Stimulated activated CD4-positive, alpha-beta T cell treated with anti-CD3 and anti-CD28 coated beads, Interleukin-4, amount 100 ng/mL, for 24 hours (primary cell): ENCODE measurements around the gene RUNX1.

Source experiments
- DNase-seq: peaks from one replicate; pipeline ENCODE4 v3.0.0-alpha.2; 2020

Gene RUNX1

DNA sequence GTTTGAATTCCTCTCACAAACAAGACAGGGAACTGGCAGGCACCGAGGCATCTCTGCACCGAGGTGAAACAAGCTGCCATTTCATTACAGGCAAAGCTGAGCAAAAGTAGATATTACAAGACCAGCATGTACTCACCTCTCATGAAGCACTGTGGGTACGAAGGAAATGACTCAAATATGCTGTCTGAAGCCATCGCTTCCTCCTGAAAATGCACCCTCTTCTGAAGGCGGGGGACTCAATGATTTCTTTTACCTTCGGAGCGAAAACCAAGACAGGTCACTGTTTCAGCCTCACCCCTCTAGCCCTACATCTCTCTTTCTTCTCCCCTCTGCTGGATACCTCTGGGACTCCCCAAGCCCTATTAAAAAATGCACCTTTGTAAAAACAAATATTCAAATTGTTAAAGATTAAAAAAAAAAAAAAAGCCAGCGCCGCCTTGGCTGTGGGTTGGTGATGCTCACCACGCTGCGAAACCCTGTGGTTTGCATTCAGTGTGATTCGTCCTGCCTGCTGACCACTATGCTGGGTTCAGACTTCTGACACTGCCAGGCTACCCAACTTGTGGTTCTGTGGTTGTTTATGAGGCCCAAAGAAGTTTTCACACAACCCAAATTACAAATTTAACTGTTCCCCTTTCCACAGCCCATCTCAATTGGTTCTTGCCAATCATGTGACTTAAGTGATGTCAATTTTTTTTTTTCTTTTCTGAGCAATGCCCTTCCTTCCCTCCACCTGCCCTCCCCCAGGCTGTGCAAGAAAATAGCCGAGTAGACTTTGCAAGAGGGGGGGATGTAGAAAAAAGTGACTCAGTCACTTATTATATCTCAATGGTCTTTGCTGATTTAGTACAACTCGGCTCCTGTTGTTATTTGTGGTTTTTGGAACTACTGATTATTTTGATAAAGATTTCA lies at the start of gene RUNX1:
Gene RUNX1 (minus strand): TSS at position 597 of the 912 bp plus-strand sequence.
- DNase-seq, result peak; percentile 85

DNA sequence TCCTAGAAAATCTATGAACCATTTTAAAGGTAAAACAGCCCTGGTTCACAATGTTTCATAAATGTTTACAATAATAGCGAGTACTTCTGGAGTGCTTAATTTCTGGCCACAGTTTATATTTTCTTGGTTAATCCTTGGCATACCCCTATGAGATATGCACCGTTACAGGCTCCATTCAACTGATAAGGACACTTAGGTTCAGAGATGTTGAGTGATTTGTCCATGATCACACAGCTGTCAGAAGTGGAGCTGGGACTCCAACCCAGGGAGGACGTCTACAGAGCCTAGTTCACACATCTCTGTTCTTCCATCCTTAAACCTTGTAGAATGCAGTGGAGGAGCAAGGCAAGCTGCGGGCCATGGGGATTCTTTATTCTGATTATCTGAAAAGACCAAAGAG lies 48.4 kb upstream of the RUNX1 start:
- DNase-seq, result no peak

DNA sequence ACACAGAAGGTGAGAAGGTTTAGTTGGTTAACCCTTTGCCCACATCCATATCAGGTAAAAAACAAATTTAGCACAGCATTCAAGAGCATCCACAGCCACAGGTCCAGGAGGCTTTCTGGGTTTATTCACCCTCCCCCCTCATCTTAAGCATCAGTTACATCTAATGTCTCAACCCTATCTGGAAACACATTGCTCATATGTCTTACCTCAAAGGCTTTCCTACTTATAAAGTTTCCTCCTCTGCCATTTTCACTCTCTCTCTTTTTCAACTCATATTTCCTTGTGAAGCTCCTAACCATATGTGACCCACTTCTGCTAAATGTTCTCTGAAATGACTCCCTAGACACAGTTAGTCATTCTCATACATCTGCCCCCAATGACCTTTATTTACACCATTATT lies 47.9 kb upstream of the RUNX1 start:
- peak; percentile 37 for DNase-seq

DNA sequence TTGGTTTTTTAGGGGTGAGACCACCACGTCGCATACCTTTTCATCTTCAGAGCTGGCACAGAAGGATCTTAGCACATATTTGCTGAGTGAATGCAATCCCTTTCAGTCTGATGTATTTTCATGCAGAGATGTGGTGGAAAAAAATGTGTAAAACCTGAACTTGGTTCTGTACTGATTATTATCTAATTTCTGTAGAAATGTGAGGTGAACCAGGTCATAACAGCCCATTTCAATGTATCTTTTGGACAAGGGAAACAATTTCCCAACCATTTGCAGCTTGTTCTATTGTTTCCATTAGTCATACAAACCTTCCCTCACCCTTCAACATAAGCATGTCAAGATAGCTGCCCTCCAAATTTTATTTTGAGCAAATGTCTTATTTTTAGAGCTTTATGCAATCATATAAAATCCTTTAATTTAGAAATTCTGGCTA lies 46.8 kb upstream of the RUNX1 start:
- DNase-seq, result no peak

DNA sequence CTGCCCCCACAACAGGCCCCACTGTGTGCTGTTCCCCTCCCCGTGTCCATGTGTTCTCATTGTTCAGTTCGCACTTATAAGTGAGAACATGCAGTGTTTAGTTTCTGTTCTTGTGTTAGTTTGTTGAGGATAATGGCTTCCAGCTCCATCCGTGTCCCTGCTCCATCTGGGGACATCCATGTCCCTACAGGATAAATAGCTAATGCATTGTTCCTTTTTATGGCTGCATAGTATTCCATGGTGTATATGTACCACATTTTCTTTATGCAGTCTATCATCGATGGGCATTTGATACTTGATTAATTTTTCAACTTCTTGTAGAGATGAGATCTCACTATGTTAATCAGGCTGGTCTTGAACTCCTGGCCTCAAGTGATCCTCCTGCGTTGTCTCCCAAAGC lies 44.4 kb upstream of the RUNX1 start:
- no peak for DNase-seq

DNA sequence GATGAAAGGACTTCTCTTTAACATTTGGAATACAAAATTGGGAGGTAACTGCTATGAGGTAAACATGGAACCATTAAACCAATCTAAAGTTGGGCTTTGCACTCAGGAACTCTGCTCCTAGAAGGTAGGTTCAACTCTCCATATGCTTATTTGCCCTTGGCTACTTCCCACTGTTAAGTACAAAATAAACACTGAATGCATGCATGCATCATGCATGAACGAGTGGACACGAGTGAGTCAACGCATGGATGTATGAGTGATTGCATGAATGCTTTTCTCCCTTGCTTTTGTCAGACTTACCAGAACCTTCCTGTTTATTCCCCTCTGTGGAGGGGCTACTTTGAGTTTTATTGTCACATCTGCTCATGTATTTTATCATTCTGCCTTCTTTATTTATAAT lies 42.4 kb upstream of the RUNX1 start:
- no peak for DNase-seq

DNA sequence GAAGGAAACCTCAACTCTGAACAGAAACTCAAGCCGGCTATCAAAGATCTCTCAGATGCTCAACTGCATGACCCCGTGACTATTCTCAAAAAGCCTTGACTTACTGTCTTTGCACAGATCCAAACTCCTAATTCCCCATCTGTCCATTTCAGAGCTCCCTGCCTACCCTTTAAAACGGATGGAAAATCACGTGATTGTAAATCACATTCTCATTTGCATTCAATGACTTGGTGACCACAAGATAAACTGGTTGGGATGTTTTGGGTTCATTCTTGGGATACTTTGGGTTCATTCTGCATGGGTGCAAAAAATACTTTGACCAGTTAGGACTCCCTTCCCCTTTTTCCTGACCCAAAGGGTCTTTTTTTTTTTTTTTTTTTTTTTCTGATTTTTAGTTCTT lies 41.3 kb upstream of the RUNX1 start:
- no peak for DNase-seq

DNA sequence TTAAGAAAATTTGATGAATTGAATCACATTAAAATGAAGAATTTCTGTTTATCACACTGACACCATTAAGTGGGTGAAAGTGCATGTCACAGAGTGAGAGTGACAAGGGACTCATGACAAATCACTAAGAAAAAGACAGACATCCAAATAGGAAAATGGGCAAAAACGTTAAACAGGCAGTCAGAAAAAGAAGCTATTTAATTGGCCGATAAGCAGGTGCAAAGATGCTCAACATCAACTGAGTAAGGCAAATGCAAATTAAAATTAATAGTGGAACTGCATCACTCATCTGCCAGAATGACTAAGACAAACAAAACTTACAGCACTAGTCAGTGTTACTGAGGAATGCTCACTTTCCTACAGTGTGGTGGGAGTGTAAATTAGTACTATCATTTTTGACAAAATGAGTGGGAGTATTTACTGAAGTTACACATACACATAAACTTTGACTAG lies 39.2 kb upstream of the RUNX1 start:
- peak; percentile 40 for DNase-seq

DNA sequence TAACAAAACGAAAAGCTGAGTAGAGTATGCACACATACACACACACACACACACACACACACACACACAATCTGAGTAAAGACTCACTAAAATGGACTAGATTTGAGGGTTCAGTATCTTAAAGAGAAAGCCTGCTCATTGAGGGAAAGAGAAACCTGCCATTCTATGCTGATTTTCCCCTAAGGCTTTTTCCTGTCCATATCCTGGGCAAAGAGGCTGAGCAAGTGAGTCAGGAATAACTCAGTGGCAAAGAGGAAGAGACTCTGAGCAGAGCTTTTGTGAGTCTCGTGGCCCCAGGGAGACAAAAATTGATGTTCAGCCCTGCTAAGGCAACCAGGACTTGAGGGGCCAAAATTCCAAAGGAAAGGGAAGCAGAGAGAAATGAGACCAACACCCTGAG lies 37.3 kb upstream of the RUNX1 start:
- DNase-seq, result no peak

DNA sequence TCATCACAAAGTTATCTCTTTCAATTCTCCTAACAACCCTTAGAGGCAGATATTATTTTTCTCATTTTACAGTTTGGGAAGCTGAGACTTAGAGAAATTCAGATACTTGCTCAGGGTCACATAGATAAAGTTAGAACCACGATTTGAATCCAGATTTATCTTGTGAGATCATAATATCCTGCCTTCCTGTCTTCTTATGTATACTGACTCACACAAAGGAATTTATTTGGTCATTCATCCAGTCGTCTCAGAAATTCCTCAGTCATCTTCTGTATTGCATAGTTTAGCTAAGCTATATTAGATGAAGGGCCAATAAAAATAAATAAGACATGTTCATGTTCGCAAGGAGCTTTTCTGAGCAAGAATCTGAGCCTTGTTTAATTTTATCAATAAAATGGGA lies 35.8 kb upstream of the RUNX1 start:
- no peak for DNase-seq

DNA sequence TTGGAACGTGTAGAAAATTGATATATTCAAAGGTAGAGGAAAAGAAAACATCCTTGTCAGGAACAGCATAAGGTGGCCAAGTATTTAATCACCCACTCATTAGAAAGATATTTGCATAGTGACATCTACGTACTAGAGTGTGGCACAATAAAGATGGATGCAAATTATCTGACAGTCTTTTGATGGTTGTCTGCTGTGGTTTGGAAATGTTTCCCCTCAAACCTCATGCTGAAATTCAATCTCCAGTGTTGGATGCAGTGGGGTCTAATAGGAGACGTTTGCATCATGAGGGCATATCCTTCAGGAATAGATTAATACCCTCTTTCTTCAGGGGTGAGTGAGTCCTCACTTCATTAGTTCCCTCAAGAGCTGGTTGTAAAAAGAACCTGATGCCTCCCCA lies 34.1 kb upstream of the RUNX1 start:
- DNase-seq, result no peak

DNA sequence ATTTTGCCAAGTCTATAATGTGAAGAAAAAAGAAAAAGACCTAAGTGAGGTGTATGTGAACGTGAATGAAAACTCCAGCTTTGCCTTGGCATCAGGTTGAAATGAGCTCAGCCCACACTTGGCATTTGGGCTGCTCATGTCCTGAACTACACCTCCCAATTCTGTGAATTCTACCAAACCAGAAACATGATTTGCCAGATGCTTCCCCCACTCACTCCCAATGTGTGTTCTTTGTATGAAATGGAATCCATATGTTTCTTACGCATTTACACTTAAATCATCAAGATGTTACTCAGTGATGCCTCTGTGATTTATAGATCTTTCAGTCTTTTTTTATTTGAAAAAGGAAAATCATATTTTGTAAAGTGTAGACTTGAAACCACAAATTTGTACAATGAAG lies 32.8 kb upstream of the RUNX1 start:
- no peak for DNase-seq

DNA sequence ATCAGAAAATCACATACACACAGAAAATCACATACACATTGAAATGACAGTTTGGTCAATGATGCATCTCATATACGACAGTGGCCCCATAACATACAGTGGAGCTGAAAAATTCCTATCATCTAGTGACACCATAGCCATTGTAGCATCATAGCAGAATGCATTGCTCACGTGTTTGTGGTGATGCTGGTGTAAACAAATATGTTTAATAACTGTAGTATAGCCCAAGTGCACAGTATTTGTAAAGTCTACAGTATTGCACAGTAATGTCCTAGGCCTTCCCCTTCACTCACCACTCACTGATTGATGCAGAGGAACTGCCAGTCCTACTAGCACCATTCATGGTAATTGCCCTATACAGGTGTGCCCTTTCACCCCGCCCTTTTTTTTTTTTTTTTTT lies 30.1 kb upstream of the RUNX1 start:
- no peak for DNase-seq

DNA sequence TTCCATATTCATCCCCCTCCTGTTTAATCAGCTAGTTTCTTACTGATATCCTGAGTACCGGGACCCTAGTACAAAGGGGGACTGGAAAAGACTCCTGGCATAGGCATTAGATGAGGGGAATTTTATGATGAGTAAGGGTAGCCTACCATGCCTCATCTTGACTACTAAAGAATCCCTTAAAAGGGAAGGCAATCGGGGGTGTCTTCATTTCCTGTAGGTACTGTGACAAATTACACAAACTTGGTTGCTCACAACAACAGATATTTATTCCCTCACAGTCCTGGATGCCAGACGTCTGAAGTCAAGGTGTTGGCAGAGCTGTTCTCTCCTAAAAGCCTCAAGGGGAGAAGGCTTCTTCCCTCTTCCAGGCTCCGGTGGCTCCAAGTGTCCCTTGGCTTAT lies 28.9 kb upstream of the RUNX1 start:
- DNase-seq, result no peak

DNA sequence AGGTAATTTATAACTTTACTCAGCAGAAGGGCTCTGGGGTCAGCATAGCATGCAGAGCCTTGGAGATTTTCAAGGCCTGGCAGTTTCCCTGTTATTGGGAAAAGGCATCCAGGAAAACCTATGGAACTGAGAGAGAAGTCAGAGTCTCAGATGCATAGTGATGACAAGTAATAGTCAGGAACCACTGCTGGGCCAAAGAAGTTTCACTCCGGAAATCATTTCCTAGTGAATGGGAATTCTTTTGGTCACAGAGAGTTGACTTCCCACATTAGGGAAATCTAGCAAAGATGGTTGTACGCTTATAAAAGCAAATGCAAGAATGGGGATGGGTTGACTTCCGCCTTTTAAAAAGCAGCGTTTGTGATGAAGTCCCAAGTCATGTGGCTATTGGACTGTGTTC lies 28.4 kb upstream of the RUNX1 start:
- DNase-seq, result no peak

DNA sequence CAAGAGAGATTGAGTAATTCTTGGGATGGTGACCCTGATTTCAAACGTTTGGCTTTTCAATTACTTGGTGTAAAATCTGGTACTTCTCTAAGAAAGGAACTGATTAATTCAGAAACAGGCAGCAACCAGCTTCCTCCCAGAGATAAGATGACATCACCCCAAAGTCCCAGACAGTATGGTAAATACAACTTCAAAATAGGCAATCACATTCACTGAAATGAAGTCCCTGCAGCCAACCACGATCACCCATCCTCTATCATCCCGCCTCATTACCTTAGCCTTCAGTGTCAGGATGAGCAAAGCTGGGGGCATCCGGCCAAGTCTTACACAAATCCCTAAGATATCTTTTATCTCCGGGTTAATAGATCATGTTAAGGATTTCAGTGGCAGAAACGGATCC lies 26.4 kb upstream of the RUNX1 start:
- no peak for DNase-seq

DNA sequence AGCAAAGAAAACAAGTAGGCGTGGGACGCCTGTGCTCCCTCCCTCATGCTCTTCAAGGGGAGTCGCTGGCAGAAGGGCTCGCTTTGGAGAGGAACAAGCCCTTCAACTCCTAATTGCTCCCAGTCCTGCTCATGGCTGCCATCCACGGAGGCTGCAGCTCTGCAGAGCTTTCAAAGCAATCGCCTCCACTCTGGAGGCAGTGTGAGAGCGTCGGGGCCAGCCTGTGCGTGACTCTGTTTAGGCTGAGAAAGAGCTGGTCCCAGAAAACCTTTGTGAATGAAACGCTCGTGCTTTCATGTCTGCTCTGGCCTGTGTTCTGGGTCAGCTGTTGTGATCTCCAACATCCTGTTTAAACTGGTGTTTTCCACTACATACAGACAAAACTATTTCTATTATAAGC lies 23.9 kb upstream of the RUNX1 start:
- no peak for DNase-seq

DNA sequence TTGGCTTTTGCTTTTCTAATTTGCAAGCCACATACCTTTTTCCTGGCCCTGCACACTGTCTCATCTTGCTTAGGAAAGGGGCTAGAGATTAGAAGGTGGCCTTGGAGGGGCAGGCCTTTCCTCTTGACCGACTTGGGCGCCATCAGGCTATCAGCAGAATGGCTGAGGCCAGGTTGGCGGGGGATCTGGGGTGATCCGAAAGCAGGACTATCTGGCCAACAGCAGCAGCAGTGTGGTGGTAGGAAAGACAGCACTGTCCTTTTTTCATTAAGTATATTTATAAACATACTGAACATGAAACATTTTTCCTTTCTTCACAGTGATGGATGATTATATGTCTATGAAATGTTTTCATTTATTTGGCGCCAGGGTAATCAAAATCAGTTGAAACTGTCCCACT lies 23.5 kb upstream of the RUNX1 start:
- DNase-seq, result no peak

DNA sequence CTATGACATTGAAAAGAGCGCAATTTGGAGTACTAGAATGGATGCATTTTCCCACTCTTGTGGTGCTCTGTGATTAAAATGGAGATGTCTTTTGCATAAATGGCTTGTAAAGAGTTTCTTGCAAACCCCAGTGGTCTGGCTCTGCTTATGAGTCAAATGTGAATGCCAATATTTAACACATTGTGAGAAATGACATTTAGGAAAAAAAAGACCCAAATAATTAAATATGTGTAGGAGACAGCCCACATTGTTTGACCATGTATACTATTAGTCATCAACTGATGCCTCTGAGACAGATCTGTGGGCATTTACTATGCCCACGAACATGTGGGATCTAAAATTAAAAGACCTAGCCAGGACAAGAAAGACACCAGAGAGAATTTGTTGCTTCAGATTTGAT lies 22.2 kb upstream of the RUNX1 start:
- DNase-seq, result no peak

DNA sequence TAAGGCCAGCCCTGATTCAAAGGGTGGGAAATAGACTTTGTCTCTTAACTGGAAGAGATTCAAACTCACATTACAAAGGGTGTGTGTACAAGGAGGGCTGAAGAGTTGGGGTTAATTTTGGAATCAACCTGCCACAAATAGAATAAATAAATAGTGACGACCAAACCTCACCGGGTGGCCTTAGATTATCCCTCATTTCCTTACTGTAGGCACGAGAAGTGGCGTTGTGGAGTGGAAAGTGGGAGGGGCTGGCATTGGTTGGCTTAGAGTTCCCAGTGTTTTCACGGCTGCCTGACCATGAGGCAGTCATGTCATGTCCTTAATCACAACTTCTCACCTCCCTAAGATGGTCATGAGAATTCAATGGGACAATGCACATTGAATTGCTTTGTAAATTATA lies 21.3 kb upstream of the RUNX1 start:
- DNase-seq, result no peak

DNA sequence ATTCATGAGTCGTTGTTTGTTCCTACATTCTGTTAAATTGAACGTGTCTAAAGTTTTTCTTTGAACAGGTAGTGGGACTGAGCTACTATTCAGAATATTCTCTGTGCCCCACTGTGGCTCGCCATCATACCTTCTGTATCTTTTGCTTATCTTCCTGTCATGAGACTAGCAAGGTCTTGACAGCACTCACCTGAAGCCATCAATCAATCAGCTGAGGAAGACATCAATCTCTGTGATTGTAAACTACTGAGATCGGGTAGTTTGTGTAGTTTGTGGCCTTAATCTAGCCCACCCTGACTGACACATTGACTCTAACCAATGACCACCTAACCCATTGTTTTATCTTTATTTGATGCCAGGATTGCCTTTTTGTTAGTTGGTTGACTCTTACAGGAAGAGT lies 17.7 kb upstream of the RUNX1 start:
- DNase-seq, result no peak

DNA sequence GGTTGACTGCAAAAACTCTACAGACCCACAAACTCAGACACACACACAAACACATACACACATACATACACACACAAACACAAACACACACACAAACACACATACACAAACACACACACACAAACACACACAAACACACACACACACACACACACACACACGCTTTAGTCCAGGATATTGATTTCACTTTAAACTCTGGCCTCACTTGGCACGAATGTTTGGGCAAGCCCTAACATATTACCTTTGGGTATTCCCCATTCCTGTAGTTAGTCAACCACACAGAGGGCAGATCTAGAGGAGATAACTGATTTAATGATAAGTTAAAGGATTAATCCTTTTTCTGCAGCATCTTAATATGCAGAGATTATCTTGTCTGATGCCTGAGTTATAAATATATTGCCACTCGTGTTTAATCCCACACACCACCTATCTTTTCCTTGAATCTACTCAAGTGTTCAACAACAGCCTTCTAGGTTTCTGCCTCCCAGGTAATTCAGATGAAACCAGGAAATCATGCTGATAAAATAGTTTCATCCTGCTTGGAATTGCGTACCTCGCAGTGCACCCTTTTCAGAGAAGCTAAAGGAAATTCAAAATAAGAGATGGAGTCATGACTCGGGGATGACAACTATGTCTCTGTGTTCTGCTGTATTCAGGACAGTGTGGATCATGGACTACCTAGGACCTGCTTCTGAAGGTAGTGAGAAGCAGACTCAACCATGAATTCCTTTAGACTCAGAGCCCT lies 14.5 kb upstream of the RUNX1 start:
- no peak for DNase-seq

DNA sequence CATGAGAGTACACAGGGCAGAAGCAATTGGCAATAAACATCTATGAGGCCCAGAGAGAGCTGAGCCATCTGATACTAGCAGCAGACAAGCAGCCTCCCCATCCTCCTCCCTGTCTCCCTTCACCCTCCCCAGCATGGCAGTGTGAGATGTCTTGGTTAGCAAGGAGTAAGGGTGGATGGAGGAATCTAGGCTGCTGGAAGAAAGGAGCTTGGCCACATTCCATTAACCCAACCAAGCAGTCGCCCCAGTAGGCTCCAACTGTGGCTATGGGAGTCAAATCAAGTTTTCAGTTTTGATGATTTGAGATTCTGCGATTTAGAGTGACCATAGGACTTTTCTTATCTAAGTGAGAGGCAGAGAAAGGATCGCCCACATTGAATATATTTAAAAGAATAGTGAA lies 12.9 kb upstream of the RUNX1 start:
- no peak for DNase-seq

DNA sequence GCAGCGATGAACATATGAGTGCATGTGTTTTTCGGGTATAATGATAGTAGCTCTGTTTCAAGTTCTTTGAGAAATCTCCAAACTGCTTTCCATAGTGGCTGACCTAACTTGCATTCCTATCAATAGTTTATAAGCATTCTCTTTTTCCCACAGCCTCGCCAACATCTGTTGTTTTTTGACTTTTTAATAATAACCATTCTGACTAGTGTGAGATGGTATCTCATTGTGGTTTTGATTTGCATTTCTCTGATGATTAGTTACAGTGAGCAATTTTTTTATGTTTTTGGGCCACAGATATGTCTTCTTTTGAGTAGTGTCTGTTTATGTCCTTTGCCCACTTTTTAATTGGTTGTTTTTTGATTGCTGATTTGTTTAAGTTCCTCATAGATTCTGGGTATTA lies 10.6 kb upstream of the RUNX1 start:
- DNase-seq, result no peak
